GM12878 (cell line): Measurements from ENCODE around the gene PITPNM1.

ENCODE experiments used
- CTCF ChIP-seq, 3 experiments: IDR thresholded peaks in 2 of 3; conservative IDR thresholded peaks in 1 of 3; 2 replicates each; pipeline ENCODE4 v1.5.1; 2011; ENCODE audit warnings: low read depth in 3 of 3, low read length in 3 of 3, mild to moderate bottlenecking in 3 of 3, control low read depth in 2 of 3, moderate library complexity in 2 of 3, inconsistent platforms in 1 of 3, mixed read lengths in 1 of 3; ENCODE audit not compliant: control insufficient read depth in 2 of 3, insufficient read depth in 1 of 3; ENCODE audit errors: extremely low read depth in 1 of 3
- FOXK2 ChIP-seq: fragments of 450-650 bp; IDR thresholded peaks from 2 replicates; pipeline ENCODE4 v1.6.1; 2017; ENCODE audit warnings: mild to moderate bottlenecking, moderate library complexity
- SMC3 ChIP-seq: IDR thresholded peaks from 2 replicates; pipeline ENCODE4 v1.6.1; 2011; ENCODE audit warnings: low read length, improper control_type of control experiment, borderline replicate concordance
- SRF ChIP-seq, 2 experiments: IDR thresholded peaks; 2 replicates each; pipeline ENCODE4 v1.6.1; 2011; ENCODE audit warnings: low read depth in 2 of 2, low read length in 2 of 2, mild to moderate bottlenecking in 1 of 2, moderate library complexity in 1 of 2
- STAT3 ChIP-seq: IDR thresholded peaks from 2 replicates; pipeline ENCODE4 v1.6.1; 2011; ENCODE audit warnings: low read depth, low read length, improper control_type of control experiment

- no peak for TF ChIP-seq CTCF (IDR thresholded peaks at IDR 0.05 in 2 of 3, conservative IDR thresholded peaks at IDR 0.05 in 1 of 3; ENCODE audit: control insufficient read depth in 2 of 3, extremely low read depth in 1 of 3, insufficient read depth in 1 of 3, low read depth in 3 of 3, low read length in 3 of 3)
- TF ChIP-seq FOXK2 = no peak
- TF ChIP-seq STAT3 = no peak
- TF ChIP-seq SMC3 = no peak
- TF ChIP-seq SRF (IDR thresholded peaks at IDR 0.05; ENCODE audit: low read depth in 2 of 2, low read length in 2 of 2) = no peak
These were observed 18.7 kb upstream of the PITPNM1 start for GRCh38 chr11:67523556-67524479.
